Effector memory CD4-positive, alpha-beta T cell (primary cell): ENCODE measurements around the gene TRMT1.
A peak's percentile ranks its signal among the peaks of the same experiment; 100 is the strongest.

Experiments used
- DNase-seq, 3 donors: peaks; one replicate each; pipeline ENCODE4 v3.0.0-alpha.2; 2020
- H3K27ac ChIP-seq: 2 replicates; pipeline ENCODE4 v1.7.0; 2013; ENCODE audit warnings: mild to moderate bottlenecking, low read length, moderate library complexity; ENCODE audit not compliant: insufficient read depth, poor library complexity, severe bottlenecking
- H3K27me3 ChIP-seq: replicated peaks from 2 replicates; pipeline ENCODE4 v1.7.0; 2013; ENCODE audit warnings: mild to moderate bottlenecking, low read length; ENCODE audit not compliant: insufficient read depth, control insufficient read depth, poor library complexity, severe bottlenecking
- H3K36me3 ChIP-seq: 2 replicates; pipeline ENCODE4 v1.7.0; 2013; ENCODE audit warnings: mild to moderate bottlenecking, low read length, moderate library complexity; ENCODE audit not compliant: control insufficient read depth, insufficient read depth
- H3K4me1 ChIP-seq: 2 replicates; pipeline ENCODE4 v1.7.0; 2013; ENCODE audit warnings: low read length, mild to moderate bottlenecking; ENCODE audit not compliant: control insufficient read depth, insufficient read depth, poor library complexity, severe bottlenecking
- H3K4me3 ChIP-seq: 2 replicates; pipeline ENCODE4 v1.7.0; 2013; ENCODE audit warnings: low read length, low read depth, mild to moderate bottlenecking; ENCODE audit not compliant: insufficient read depth, poor library complexity, severe bottlenecking
- H3K9me3 ChIP-seq: 2 replicates; pipeline ENCODE4 v1.7.0; 2013; ENCODE audit warnings: mild to moderate bottlenecking, low read length, moderate library complexity; ENCODE audit not compliant: control insufficient read depth

The TRMT1 gene

DNA sequence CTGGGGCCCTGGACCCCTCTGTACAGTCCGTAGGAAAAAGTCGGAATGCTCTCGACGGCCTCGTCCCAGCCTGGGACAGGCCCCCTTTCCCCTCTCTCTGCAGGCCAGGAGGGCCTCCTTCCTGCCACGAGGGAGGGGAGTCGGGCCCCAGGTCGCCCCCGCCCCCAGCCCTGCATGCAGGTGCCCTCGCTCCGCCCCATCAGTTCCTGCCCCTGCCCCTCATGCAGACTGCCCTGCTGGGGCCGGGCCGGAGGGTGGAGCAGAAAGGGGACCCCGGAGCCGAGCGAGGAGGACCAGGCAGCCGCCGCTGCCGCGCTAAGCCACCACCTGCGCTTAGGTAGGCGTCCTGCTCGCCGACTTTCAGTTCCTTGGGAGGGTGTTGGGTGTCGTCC is 21.2 kb downstream of the TRMT1 start:
- Histone ChIP-seq H3K4me1 (peaks cover 48% of the 10 kb centered on the region), H3K36me3 (no peaks in the 10 kb centered on the region), H3K9me3 (no peaks in the 10 kb centered on the region), H3K27me3 (peaks cover 26% of the 10 kb centered on the region), H3K4me3 (peak overlapping the region; percentile 27), H3K27ac (peak overlapping the region; percentile 50)
- DNase-seq: no peak

GRCh38 chr19:13094771-13095392 is 21.7 kb downstream of the TRMT1 start:
- Histone ChIP-seq H3K4me3 (peak overlapping the region; percentile 27), H3K4me1 (peaks cover 48% of the 10 kb centered on the region), H3K36me3 (no peaks in the 10 kb centered on the region), H3K27ac (no peak overlapping the region), H3K27me3 (peaks cover 26% of the 10 kb centered on the region), H3K9me3 (no peaks in the 10 kb centered on the region)
- DNase-seq: no peak

GRCh38 chr19:13094106-13094504 is 22.4 kb downstream of the TRMT1 start:
- H3K27me3 ChIP-seq: peaks cover 26% of the 10 kb centered on the region
- H3K4me3 ChIP-seq: no peak overlapping the region
- no peaks in the 10 kb centered on the region for H3K36me3 ChIP-seq
- H3K9me3 ChIP-seq: no peaks in the 10 kb centered on the region
- H3K27ac ChIP-seq: no peak overlapping the region
- peaks cover 42% of the 10 kb centered on the region for H3K4me1 ChIP-seq
- DNase-seq: no peak

DNA sequence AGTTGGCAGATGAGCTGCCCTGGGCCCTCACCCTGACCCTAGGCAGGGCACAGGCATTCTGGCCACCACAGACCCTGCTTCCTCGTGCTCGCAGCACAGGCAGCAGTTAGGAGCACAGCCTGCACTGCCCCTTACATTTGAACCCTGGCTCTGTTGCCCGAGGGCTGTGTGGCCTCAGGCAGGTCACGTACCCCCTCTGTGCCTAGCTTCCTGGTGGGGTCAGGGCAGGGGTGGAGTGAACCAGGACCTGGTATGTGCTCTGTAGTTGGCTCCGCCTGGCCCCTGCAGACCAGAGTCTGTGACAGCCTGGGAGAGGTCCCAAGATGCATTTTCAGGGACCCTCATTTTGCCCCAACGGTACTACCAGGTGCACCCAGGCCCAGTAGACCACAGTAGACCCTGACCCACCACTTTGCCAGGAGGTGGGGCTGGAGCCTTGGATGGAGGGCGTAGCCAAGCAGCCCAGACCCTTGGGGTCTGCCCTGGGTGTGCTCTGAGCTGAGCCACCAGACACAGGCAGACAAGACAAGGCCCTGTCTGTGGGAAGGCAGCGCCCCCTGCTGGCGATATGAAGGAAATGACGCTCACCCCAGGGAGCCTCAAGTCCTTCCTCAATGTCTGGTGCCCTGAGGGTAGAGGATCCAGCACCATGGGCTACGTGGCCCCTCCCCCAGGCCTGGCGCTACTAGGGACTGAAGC is 23.0 kb downstream of the TRMT1 start:
- DNase-seq: peak; percentile 58 to 71 (median 63)
- Histone ChIP-seq H3K4me3 (no peak overlapping the region), H3K36me3 (no peaks in the 10 kb centered on the region), H3K9me3 (no peaks in the 10 kb centered on the region), H3K27ac (no peak overlapping the region), H3K27me3 (peaks cover 26% of the 10 kb centered on the region), H3K4me1 (peaks cover 37% of the 10 kb centered on the region)

DNA sequence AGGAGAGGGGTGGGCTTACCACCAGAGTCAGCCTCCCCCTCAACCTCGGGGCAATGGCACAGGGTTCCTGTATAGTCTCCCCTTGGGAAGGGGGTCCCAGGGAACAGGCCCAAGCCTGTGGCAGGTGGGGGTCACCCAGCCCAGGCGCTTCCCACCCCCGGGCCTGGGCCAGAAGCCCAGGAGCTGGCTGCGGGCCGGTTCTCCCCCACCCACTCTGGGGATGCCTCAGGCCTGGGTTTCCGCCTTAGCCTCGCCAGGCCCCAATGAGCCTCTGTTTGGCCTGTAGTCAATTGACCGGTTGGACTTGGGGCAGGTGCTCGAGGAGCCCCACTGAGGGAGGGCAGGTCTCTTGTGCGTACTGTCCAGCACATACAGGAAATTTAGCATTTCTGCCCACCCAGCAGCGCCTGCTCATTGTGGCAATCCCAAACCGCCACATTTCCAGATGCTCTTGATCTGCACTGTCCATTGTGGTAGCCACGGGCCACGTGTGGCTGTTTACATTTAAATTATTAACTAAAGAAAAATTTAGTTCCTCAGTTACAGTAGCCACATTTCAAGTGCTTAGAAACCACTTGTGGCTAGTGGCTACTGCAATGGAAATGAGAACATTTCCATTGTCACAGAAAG is 23.8 kb downstream of the TRMT1 start:
- Histone ChIP-seq H3K4me3 (no peak overlapping the region), H3K27ac (no peak overlapping the region), H3K36me3 (no peaks in the 10 kb centered on the region), H3K9me3 (no peaks in the 10 kb centered on the region), H3K27me3 (peaks cover 23% of the 10 kb centered on the region), H3K4me1 (peaks cover 30% of the 10 kb centered on the region)
- DNase-seq: no peak

GRCh38 chr19:13092158-13092543 is 24.4 kb downstream of the TRMT1 start:
- no peak overlapping the region for H3K27ac ChIP-seq
- peaks cover 25% of the 10 kb centered on the region for H3K4me1 ChIP-seq
- DNase-seq: no peak
- peaks cover 18% of the 10 kb centered on the region for H3K27me3 ChIP-seq
- no peaks in the 10 kb centered on the region for H3K36me3 ChIP-seq
- H3K9me3 ChIP-seq: no peaks in the 10 kb centered on the region
- no peak overlapping the region for H3K4me3 ChIP-seq

DNA sequence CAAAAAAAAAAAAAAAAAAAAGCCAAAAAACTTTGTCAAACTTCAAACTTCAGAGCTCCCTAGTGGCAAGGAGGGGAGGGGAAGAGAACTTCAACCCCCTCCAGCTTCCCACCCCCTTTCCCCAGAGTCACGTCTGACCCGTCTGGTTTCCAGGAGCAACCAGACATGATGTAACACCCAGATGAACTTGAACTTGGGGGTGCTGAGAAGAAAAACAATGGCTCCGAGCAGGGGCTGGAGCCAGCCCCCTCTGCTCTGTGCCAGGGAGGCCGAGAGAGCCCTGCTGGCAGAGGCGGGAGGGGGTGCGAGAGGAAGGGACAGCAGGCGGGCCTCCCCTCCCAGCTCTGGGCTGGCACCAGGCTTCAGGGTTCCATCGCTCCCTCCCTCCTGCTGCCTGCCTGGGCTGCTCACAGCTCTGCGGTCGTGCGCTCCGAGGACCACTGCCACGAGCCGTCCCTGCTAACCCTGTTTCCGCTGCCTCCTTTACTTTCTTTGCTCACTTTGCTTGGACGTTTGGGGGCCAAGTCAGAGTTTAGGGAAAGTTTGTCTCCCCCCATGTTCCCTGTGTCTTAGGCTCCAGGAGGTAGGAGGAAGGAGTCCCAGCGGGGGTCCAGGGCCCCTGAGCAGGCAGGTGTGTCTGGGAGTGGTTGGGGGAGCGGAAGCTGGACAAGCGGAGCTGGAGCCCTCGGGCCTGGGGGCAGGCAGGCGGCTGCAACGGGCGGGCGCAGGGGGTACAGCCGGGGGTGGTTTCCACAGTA is 25.0 kb downstream of the TRMT1 start:
- H3K4me3 ChIP-seq: no peak overlapping the region
- H3K9me3 ChIP-seq: no peaks in the 10 kb centered on the region
- no peak for DNase-seq
- peaks cover 19% of the 10 kb centered on the region for H3K4me1 ChIP-seq
- peaks cover 13% of the 10 kb centered on the region for H3K27me3 ChIP-seq
- H3K27ac ChIP-seq: no peak overlapping the region
- H3K36me3 ChIP-seq: no peaks in the 10 kb centered on the region

DNA sequence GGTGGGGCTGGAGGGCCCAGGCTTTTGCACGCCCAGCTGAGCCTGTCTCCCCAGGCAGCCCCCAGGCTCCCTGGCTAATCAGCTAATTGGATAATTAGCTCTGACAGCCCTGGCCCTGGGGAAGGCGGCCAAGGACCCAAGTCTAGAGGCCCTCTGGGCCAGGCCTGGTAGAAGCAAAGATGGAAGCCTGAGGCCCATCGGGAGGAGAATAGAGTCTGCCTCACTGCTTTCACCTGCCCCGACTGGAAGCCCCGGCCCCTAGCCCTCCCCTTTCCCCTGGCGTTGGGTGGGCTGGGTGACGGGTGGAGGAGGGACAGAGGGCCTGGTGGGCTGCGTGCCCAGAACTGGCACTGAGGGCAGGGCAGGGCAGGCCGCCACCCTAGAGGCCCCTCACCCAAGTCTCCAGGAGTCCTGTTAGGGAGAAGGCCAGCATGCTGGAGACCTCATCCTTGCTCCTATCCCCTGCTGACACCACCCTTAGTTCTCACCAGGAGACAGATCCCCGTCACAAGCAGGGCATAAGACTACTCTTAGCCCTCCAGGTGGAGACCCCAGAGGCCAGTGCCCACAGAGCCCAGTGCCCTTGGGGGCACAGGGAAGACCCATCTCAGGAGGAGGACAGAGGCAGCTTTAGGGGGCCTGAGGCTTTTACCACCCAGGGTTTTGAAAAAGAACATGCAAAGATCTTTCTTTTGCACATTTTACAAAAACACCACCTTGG is 25.9 kb downstream of the TRMT1 start:
- Histone ChIP-seq H3K4me1 (peaks cover 10% of the 10 kb centered on the region), H3K9me3 (no peaks in the 10 kb centered on the region), H3K36me3 (no peaks in the 10 kb centered on the region), H3K27ac (no peak overlapping the region), H3K27me3 (peaks cover 3% of the 10 kb centered on the region), H3K4me3 (no peak overlapping the region)
- DNase-seq: no peak

- no peaks in the 10 kb centered on the region for H3K27me3 ChIP-seq
- H3K36me3 ChIP-seq: no peaks in the 10 kb centered on the region
- peaks cover 4% of the 10 kb centered on the region for H3K4me1 ChIP-seq
- H3K27ac ChIP-seq: no peak overlapping the region
- H3K4me3 ChIP-seq: no peak overlapping the region
- no peak for DNase-seq
- no peaks in the 10 kb centered on the region for H3K9me3 ChIP-seq
Measured at GRCh38 chr19:13089857-13090507, 26.6 kb downstream of the TRMT1 start.
